NCI-H146 treated with DMSO at 0.1 percent for 48 hours (cell line): ENCODE data around the gene KLHL36.

Source experiments
- DNase-seq: peaks from one replicate; lab custom pipeline; 2025; ENCODE audit not compliant: unreplicated experiment; lab: John Stamatoyannopoulos, UW

The KLHL36 gene

DNA sequence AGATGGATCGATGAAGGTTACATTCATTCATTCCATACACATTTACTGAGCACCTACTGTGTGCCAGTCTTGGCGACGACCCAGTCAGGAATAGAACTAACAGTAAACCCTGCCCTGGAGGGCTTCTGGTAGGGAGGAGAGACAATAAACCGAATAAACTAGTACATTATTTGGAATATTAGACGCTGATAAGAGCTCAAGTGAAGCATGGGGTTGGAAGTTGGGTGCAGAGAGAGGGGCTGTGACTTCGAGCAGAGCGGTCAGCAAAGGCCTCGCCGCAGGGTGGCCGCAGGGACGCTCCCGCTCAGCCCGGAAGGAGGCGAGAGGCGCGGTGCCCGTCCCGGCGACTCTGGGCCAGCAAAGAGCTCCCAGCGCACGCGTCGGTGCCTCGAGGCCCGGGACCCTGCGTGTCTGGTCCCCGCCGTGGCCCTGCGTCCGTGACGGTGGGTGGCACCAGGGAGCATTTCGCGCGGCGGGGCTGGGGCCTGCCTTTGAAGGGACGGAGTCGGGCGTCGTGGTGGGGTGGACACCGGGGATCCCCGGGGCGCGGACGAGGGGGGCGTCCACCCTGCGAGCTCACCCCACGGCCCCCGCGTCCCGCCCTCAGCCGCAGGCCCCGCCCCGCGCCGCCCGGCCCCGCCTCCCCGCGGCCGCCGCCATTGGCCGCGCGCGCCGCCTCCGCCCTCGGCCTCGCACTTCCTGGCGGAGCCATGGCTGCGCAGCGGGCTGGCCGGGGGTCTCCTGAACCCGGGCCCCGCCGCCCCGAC, at the start of gene KLHL36:
Gene KLHL36 (plus strand): TSS at position 684 of the 767 bp plus-strand sequence. CDS start 2,357 bp downstream, outside the sequence.
- DNase-seq: no peak

DNA sequence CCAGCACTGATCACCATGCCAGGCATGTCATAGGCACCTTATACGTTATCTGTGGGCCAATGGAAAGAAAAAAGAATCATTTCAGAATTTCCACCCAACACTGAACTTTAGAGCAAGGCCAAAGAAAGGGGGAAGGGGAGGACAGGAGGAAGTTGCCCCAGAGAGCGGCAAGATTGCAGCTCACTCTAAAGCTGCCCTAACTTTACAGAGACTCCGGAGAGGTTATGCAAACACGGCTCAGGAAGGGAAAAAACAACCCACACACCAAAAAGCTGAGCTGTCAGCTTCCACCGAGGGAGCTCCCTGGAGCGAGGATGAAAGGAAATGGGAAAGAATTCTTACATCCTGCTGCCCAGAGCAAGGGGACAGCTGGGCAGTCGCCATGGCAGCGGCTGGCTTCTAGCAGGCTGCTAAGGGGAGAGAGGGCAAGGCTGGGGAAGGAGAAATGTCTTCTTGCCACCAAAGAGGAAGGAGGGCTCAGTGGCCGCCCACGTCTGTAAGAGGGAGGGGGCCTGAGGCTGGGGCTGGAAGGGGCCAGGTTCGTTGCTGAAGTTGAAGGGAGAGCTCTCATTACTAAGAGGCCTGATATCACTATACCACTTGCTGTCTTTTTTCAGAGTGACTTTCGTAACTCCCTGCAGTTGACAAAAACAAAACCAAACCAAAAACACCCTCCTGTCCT, 48.6 kb upstream of the KLHL36 start:
- DNase-seq: peak; percentile 66

DNA sequence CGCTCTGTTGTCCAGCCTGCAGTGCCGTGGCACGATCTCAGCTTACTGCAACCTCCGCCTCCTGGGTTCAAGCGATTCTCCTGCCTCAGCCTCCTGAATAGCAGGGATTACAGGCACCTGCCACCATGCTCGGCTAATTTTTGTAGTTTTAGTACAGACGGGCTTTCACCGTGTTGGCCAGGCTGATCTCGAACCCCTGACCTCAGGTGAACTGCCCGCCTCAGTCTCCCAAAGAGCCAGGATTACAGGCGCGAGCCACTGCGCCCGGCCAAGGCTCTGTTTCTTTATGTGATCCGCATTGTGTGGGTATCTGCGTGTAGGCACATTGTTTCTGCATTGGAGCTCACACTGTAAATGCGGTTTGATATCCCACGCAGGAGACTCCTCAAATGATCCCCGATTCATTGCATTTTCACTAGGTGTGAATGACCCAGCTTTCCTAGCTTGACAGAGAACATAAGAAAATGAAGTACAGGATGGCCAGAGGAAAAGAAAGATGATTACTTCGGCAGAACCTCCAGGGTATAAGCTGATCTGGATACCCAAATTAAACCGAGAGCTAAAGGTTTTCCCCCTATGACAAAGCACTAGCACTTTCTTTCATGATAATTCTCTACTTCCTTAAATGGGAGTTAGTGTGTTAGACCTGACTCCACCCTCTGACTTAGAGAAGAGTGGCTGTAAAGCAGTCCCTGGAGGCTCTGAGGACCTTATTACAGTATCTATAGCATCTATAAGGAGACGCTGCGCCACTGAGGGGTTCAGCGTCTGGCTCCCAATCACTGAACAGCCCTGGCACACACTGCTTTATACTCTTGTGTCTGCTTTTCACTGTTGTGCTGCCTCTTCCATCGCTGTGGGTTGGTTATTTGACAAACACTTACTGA, 47.7 kb upstream of the KLHL36 start:
- no peak for DNase-seq

DNA sequence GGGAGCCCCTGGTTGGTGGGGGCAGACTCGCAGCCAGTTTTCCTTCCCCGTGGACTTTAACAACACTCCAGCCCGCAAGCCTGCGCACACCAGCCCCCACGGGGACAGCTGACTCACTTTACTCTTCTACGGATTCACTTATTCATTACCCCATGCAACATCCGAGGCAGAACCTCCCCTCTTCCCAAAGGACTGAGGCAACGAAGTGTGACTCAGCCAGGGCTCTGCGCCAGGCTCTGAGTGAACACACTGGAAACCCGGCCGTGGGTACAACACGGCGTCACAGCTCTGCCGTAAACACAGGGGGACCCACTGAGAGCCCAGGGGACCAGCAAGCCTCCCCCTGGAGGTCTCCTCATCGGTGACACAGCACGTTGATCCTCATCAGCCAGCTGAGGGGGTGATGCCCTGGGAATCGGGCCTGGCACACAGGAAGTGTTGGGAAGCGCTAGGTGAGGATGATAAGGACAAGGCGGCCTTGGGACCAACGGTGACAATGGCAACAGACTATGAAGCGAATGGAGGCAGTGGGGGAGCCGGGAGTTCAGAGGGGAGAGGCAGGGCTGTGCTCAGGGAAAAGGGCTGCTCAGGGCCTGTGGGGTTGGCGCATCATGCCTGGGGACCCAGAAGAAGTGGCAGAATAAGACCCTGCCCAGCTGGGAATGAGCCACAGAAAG, 45.0 kb upstream of the KLHL36 start:
- no peak for DNase-seq

DNA sequence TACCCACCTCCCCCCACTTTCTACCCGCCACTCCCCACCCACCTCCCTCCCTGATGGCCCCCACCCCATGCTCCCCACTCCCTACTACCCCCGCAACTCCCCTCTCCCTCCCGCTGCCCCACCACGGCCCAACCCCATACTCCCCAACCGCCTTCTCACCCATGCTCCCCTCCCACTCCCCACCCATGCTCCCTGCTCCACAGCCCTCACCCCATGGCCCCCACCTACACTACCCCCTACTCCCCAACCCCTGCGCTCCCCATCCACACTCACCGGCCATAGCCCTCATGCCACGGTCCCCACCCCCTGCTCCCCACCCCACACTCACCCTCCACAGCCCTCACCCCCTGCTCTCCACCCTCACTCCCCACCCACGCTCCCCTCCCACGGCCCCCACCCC, 44.4 kb upstream of the KLHL36 start:
- DNase-seq: no peak

DNA sequence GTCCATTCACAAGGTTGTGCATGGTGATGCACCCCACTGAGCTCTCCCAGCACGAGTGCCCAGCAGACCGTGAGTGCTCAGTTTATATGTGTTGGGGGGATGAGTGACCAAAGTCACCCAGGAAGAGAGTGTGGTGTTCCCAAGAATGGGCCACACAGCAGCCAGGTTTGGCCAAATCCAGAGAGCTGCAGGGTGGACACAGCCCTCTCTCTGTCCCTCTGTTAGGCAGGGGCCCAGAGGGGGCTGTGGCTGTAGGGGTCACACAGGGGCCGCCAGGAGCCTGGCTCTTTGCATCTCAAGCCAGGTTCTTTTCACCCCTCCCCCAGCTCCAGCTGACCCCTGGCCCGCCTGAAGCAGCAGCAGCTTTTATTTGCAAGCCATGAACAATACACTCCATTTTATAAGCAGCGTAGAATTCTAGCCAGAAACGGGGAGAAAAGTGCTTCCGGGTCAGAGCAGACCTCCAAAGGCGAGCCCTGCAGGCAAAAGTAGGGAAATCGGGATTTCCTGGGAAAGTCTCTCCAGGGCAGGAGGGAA, 43.8 kb upstream of the KLHL36 start:
- no peak for DNase-seq

DNA sequence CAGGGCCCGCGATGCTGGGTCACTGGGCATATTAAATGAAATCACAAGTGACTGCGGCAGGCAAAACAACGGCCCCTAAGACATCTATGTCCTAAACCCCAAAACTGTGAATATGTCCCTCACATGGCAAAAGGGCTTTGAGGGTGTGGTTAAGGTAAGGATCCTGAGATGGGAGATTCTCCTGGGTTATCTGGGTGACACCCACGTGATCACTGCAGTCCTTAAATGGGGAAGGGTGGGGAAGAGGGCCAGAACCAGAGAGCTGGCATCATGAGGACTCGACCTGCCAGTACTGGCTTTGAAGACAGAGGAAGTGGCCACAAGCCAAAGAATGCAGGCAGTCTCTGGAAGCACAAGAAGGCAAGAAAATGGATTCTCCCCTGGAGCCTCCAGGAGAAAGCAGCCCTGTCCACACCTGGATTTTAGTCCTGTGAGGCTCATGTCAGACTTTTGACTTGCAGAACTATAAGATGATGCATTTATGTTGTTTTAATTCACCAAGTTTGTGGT, 42.9 kb upstream of the KLHL36 start:
- DNase-seq: no peak

DNA sequence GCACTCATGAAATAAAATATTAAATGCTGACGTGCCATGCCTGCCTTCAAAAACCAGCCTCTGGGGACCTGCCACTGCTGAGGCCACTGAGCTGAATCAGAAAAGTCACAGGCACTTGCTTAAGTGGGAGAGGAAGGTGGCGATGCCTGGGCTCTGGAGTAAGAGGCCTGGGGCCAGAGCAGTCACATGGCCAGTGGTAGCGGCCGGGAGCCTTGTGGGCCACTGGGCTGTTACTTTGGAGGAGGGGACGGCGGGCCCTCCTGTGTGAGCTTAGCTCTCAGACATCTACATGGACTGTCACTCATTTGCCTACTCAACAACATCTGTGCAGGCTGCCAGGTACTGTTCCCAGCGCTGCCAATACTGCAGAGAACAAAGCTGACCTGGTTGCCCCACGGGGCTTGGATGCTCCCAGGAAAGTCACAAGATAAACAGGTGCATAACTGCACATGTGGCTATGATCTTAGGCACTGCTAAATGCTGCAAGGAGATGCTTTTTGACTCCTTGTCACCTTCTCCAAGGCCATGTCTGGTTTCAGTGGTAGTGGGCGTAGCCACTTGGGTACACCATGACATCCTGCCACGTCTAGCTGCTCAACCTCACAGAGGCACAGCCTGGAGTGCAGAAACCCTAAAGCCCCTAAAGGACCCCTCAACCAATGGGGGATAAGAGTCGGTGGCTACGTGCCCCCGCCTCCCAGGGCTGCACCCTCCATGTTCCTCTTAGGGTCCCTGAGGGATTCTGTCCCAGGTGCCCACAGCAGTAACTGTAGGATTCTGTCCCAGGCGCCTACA, 42.0 kb upstream of the KLHL36 start:
- DNase-seq: no peak

DNA sequence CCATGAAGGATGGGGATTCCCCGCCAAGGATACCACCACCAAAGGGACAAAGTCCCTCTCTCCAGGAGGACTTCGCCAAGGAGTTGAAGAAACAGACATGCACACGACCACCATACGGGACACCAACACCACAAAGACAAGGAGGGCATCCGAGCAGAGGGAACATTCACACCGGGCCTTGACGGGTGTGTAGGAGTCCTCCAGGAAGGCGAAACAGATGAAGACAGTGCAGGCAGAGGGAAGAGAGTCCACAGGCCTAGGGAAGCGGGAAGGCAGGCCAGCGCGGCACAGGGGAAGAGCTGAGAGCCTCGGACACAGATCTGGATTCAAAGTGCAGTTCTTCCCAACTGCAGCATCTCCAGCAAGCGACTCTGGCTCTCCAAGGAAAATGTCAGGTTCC, 41.2 kb upstream of the KLHL36 start:
- no peak for DNase-seq

DNA sequence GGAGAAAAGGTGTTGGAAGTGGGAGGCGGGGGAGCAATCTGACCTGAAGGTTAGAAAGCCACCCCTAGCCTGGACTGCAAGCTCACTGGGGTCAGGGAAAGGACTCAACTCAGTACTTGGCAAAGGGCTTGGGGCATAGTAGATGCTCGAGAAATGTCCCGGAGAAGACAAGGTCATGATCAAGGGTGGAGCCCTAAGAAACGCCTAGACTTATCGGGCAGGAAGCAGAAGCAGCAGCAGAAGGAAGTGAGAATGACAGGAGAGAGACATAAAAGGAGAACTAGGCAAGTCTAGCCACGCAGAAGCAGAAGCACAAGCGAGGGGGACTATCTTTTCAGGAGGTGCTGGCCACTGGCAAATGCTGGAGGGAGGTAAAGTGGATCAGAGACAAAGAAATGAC, 40.6 kb upstream of the KLHL36 start:
- no peak for DNase-seq

DNA sequence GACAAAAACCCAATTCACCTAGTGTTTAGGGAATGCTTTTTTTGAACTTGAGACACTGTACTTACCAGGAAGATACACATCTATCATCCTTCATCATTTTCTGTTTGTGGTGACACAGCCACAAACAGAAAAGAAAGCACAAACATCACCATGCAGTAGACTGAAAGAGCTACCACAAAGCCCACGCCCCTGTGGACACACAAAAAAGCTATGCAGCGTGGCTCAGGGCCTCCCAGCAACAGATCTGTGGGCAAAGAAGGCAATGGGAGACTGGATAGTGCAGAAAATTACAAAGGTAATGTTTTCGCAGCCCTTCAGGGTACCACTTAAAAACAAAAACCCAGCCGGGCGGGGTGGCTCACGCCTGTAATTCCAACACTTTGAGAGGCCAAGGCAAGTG, 40.0 kb upstream of the KLHL36 start:
- no peak for DNase-seq

DNA sequence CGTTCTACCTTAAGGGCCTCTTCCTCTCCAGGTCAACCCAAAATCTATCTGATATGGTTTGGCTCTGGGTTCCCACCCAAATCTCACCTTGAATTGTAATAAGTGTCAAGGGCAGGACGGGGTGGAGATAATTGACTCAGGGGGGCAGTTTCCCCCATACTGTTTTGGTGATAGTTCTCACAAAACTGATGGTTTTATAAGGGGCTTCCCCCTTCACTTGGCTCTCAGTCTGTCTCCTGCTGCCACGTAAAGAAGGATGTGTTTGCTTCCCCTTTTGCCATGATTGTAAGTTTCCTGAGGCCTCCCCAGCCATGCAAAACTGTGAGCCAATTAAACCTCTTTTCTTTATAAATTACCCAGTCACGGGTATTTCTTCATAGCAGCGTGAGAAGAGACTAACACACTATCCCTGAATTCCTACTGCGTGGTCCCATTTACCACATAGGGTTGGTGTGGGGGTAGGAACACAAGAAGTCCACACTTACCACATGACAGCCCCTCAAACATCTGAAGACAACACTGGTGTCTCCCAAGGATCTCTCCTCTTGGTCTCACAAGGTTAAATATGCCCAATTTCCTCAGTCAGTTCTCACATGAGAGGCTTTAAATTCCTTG, 38.6 kb upstream of the KLHL36 start:
- DNase-seq: no peak

DNA sequence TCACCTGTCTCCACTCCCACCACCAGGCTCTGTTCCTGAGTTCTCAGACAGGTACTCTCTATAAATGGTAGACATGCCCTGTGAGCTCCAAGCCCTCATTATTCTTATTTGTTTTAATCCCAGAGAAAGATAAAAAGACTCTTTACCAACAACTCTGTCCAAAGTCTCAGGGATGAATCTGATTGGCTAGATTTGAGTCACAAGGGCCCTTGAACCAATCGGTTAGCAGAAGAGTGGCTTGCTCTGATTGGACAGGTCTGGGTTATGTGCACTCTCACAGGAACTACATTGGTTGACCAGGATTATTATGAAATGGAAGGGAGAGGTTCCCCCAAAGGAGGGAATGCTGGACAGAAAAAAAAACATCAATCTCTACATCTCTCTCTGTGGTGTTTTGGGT, 37.9 kb upstream of the KLHL36 start:
- no peak for DNase-seq

DNA sequence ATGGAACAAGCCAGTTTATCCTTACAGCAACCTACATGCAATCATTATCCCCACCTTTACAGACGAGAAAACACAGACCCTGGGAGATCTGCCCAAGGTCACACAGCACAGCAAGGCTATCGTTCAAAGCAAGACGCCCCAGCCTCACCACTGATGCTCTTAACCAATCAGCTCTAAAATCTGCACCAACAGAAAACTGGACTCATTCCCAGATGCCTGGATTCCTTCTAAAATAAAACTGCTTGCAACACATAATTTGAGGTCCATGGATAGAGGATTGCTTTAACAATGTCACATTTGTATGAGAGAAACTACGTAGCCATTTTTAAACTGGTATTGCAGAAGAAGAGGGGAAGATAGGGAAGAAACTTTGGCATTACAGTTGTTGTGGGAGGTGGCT, 37.3 kb upstream of the KLHL36 start:
- DNase-seq: no peak

DNA sequence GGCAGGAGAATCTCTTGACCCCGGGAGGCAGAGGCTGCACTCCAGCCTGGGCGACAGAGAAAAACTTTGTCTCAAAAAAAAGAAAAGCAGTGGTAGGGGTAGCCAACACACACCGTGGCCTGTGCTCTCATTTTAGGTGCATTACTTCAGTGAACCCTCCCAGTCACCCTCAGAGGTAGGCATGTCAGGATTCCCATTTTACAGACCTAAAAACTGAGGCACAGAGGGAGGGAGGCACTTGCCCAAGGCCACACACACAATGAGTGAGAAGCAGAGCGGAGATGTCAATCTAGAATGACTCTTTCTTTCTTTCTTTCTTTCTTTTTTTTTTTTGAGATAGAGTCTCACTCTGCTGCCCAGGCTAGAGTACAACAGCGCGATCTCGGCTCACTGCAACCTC, 35.6 kb upstream of the KLHL36 start:
- DNase-seq: no peak

DNA sequence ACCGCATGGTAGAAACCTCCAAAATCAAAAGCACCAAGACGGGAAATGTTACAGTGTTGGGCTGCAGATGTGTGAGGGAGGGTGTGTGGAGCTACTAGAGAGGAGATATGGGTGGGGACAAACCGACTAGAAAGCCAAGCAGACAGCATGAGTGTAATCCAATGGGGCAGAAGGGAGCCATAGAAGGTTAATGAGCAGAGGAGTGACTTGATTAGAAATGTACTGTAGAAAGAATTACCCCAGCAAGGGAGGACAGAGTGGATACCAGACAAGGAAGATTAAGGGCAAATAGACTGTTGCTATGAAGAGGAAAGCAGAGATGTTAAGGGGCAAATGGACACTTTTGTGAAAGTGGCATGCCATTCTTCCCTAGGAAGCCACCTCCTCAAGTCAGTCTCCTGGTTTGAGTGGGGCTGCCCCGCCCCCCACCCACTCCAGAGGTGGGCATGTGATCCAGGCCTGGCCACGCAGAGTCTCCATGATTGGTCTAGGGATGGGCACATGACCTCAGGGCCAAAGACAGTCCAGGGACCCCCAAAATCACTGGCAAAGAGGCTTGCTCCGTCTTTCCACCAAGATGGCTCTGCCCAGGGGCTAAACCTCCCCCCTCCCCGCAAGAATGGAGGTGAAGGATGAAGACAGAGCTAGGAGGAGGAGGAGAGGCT, 34.8 kb upstream of the KLHL36 start:
- DNase-seq: no peak

DNA sequence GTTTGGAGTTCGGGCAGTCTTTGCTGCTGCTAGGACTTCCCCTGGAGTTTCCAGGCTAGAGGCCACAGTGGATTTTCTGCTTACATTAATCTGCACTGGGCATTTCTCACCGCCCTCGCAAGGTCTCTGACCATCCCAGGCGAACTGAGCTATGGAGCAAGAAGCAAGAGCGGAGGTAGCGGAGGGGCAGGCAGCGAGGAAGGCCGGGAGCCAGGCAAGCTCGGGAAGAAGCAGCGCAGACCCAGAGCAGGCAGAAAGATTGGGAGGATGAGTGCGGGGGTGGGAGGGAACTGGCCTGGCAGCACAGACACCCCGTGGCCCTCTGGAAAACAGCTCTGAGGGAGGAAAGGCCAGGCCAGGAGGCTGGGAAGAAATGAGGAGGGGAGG, 34.2 kb upstream of the KLHL36 start:
- no peak for DNase-seq

DNA sequence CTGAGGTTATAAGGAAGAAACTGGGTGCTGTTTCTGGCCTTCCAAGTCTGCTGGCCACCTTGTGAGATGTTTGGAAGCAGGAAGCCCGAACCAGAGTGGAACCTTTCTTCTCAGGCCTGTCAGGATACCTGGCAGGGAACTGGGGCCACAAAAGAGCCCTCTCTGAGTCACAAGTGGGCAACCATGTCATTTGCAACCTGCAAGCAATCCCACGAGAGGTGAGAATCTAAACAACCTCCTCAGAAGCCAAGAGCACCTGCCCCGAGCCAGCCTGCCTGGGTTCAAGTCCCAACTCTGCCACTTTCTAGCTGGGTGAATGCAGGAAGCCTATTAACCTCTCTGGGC, 33.7 kb upstream of the KLHL36 start:
- DNase-seq: no peak
